Left lung (tissue), 10 donors: ENCODE measurements around the gene SEC22C. TPM values are rescaled to one million over a fixed set of nuclear protein-coding genes. Genes with fewer than 3 reads are reported as not detected.

Source experiments
- ATAC-seq: fragments of 200-7000 bp; cut with Tn5 transposase; one replicate; pipeline ENCODE4 v1.9.1; 2020; ENCODE audit warnings: moderate library complexity
- DNase-seq, 4 donors: peaks; one replicate each; pipeline ENCODE4 v3.0.0-alpha.2; 2013 to 2020
- H3K27ac ChIP-seq, 2 donors: fragments of 200-600 bp; sonication (generic) in 1 of 2; one replicate each; pipeline versions ENCODE4 v1.5.0 to v1.8.0; 2020 to 2021
- H3K27me3 ChIP-seq, 2 donors: fragments of 200-600 bp; sonication (generic) in 1 of 2; one replicate each; pipeline versions ENCODE4 v1.5.0 to v1.8.0; 2020 to 2021
- H3K36me3 ChIP-seq, 2 donors: fragments of 200-600 bp; sonication (generic) in 1 of 2; one replicate each; pipeline versions ENCODE4 v1.5.0 to v1.8.0; 2020 to 2021
- H3K4me1 ChIP-seq, 2 donors: fragments of 200-600 bp; one replicate each; pipeline ENCODE4 v1.8.0; 2021
- H3K4me3 ChIP-seq, 2 donors: fragments of 200-600 bp; sonication (generic) in 1 of 2; one replicate each; pipeline versions ENCODE4 v1.5.0 to v1.8.0; 2020 to 2021; ENCODE audit warnings: mild to moderate bottlenecking in 1 of 2
- H3K9me3 ChIP-seq, 2 donors: fragments of 200-600 bp; sonication (generic) in 1 of 2; one replicate each; pipeline versions ENCODE4 v1.5.0 to v1.8.0; 2020 to 2021
- intact Hi-C, 2 donors: fragments of 100-400 bp; cut with DNase I; formaldehyde crosslinking; loops; one replicate each; pipeline versions ENCODE4 v1.11.2 to v1.14.2; 2022
- polyA plus RNA-seq, 6 donors: library from polyadenylated mRNA; unstranded; fragments of 120-200 nt; gene quantifications; one replicate each; pipeline ENCODE4 v1.2.1, GENCODE V29; 2013; ENCODE audit not compliant: insufficient read length in 6 of 6
- total RNA-seq, 2 donors: library from RNA; stranded (reverse); fragmentation: NEBNext Ultra II Directional; extraction: Animal tissue kit (Norgen Biotek cat#: 25700); gene quantifications; one replicate each; pipeline ENCODE4 v1.2.1, GENCODE V29; 2021
- TF ChIP-seq, protein P1 (sequence below), 2 donors: fragments of 200-600 bp; sonication (generic) in 1 of 2; IDR thresholded peaks; one replicate each; pipeline versions ENCODE4 v1.5.0 to v1.8.0; 2021; ENCODE audit warnings: antibody characterized with exemption in 2 of 2
- donor health status: DM: no; HTN: yes; CAD: no.
- donor health status: DM: no; HTN: no; CAD: no.

The SEC22C gene
- total and polyA plus RNA-seq, 8 donors: 40.9 to 55.2 (median 46.1) TPM

DNA sequence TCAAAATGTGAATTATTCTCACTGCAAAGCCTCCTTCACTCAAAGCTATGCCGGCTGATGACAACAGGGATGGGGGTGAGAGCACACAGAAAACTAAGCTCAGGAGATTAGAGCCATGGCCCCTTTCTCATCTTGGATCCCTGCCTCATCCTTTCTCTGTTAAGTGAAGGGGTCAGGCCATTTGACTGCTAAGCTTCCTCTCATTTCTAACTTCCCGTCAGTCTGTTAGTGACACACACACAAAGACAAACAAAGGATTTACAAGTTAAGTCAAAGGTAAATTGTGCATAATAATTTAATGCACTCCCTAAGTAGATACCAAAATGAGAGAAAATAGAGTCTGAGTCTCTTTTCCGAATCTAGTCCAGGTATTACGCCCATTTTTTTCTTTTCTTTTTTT lies 10.0 kb upstream of the SEC22C start:
- no peak for ATAC-seq

DNA sequence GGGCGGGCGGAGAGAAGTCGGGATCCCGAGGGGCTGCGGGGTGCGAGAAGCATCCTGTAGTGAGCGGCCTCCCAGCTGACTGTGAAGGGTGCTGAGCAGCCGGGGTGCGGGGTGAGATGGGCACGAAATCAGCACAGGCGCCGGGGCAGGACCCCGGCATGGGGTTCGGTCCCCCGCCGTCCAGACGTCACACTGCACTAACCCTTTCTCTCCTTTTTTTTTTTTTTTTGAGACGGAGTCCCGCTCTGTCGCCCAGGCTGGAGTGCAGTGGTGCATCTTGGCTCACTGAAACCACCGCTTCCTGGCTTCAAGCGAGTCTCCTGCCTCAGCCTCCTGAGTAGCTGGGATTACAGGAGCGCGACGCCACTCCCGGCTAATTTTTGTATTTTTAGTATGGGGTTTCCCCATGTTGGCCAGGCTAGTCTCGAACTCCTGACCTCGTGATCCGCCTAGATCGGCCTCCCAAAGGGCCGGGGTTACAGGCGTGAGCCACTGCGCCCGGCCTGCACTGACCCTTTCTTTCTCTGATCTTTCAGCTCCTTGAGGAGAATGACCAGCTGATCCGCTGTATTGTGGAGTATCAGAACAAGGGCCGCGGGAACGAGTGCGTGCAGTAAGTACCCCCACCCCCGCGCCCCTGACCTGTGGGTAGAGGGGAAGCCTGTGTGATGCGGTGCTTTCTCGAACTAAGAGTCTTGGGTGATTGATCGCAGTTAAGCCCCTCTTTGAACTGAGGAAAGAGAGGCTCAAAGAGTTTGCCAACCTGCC lies 9.4 kb upstream of the SEC22C start:
- Histone ChIP-seq H3K36me3 (peaks cover 0 to 28% of the 10 kb centered on the region in 2 donors), H3K9me3 (no peaks in the 10 kb centered on the region), H3K4me3 (peak overlapping the region; percentile 71 to 77), H3K27me3 (no peaks in the 10 kb centered on the region), H3K4me1 (peaks cover 0 to 28% of the 10 kb centered on the region in 2 donors), H3K27ac (peak overlapping the region; percentile 71 to 87)
- intact Hi-C loops: no loop called here
- TF ChIP-seq, protein P1, sequence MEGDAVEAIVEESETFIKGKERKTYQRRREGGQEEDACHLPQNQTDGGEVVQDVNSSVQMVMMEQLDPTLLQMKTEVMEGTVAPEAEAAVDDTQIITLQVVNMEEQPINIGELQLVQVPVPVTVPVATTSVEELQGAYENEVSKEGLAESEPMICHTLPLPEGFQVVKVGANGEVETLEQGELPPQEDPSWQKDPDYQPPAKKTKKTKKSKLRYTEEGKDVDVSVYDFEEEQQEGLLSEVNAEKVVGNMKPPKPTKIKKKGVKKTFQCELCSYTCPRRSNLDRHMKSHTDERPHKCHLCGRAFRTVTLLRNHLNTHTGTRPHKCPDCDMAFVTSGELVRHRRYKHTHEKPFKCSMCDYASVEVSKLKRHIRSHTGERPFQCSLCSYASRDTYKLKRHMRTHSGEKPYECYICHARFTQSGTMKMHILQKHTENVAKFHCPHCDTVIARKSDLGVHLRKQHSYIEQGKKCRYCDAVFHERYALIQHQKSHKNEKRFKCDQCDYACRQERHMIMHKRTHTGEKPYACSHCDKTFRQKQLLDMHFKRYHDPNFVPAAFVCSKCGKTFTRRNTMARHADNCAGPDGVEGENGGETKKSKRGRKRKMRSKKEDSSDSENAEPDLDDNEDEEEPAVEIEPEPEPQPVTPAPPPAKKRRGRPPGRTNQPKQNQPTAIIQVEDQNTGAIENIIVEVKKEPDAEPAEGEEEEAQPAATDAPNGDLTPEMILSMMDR (IDR thresholded peaks at IDR 0.05): no peak
- ATAC-seq (peak; percentile 14), DNase-seq (no peak)

More for the DNA sequence above, 10.0 kb upstream of the SEC22C start:
- no peaks in the 10 kb centered on the region for H3K9me3 ChIP-seq
- peaks cover 0 to 28% of the 10 kb centered on the region in 2 donors for H3K4me1 ChIP-seq
- no peaks in the 10 kb centered on the region for H3K27me3 ChIP-seq
- no peak overlapping the region for H3K27ac ChIP-seq
- no peak for DNase-seq
- peaks cover 0 to 28% of the 10 kb centered on the region in 2 donors for H3K36me3 ChIP-seq
- H3K4me3 ChIP-seq: peak overlapping the region in 1 of 2 donors; percentile 77
- intact Hi-C loops: no loop called here
- TF ChIP-seq, protein P1 (IDR thresholded peaks at IDR 0.05): no peak

DNA sequence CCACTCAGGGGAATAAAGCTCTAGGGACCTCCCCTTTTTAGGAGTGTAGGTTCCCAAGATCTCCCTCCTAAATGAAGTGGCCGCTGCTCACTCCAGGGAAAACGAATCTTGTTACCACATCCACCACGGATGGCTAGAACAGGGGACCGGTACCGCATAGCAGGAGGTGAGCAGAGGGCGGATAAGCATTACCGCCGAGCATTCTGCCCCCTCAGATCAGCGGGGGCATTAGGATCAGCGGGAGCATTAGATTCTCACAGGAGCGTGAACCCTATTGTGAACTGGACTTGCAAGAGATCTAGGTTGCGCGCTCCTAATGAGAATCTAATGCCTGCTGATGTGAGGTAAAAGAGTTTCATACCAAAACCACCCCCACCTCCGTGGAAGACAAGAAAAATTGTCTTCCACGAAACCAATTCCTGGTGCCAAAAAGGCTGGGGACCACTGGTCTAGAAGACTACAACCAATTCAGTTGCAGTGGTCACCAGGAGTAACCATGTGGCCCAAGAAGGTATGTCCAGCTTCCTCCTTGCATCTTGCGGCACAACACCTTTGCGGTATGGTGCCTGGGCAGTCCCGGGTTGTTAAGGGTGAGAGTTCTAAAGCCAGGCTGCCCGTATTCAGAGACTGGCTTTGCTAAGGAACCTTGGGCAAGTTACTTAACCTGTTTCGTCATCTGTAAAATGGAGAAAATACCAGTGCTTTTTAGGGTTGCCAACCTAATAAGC lies 7.8 kb upstream of the SEC22C start:
- H3K9me3 ChIP-seq: no peaks in the 10 kb centered on the region
- TF ChIP-seq, protein P1 (IDR thresholded peaks at IDR 0.05): no peak
- ATAC-seq: no peak
- H3K27ac ChIP-seq: peak overlapping the region; percentile 80 to 87
- no peaks in the 10 kb centered on the region for H3K27me3 ChIP-seq
- peaks cover 0 to 28% of the 10 kb centered on the region in 2 donors for H3K4me1 ChIP-seq
- peaks cover 0 to 19% of the 10 kb centered on the region in 2 donors for H3K36me3 ChIP-seq
- intact Hi-C loops: no loop called here
- H3K4me3 ChIP-seq: peak overlapping the region; percentile 71 to 77
- DNase-seq: no peak

DNA sequence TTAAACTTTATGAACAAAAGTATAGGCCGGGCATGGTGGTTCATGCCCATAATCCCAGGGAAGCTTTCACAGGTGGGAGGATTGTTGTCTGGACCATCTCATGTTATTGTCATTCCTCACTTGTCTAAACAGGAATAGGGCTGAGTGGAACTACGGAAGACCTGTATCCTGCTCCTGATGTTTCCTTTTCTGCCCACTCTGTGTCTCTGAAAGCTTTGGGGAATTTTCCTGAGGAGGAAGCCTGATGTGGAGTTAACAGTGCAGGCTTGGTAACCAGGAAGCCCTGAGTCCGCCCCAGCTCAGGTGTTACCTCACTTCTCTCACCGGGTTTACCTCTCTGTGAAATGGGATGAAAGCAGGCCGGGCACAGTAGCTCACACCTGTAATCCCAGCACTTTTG lies 6.9 kb upstream of the SEC22C start:
- no peak for ATAC-seq
- intact Hi-C loops: no loop called here
- TF ChIP-seq, protein P1 (IDR thresholded peaks at IDR 0.05): no peak
- DNase-seq: no peak
- no peak overlapping the region for H3K4me3 ChIP-seq
- no peaks in the 10 kb centered on the region for H3K27me3 ChIP-seq
- no peaks in the 10 kb centered on the region for H3K9me3 ChIP-seq
- H3K36me3 ChIP-seq: peaks cover 0 to 11% of the 10 kb centered on the region in 2 donors
- H3K27ac ChIP-seq: no peak overlapping the region
- H3K4me1 ChIP-seq: peaks cover 0 to 28% of the 10 kb centered on the region in 2 donors

DNA sequence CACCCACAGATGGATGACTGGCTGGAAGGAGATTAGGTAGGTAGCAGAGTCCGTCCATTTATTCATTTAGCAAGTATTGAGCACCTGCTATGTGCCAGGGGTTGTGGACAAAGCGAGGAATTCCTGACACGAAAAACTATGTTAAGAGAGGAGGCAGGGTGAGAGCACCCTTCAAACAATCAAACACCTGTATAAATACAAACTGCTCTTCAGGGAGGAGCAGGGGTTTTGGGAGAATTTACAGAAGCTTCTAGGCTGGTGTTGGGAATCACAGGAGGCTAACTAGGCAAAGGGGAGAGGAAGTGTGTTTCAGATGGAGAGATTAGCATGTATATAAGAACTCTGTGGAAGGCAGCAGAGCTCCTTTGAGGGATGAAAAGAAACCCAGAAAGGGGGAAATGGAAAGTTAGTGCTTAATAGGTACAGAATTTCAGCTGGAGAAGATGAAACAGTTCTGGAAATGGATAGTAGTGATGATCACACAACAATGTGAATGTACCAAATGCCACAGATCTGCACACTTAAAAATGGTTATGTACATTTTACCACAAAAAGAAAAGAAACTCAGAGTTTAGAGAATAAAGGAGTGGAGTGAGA lies 805 bp upstream of the SEC22C start:
- no peak for ATAC-seq
- TF ChIP-seq, protein P1 (IDR thresholded peaks at IDR 0.05): no peak
- no peak for DNase-seq
- Histone ChIP-seq H3K36me3 (peaks cover 0 to 5% of the 10 kb centered on the region in 2 donors), H3K9me3 (no peaks in the 10 kb centered on the region), H3K27ac (peak overlapping the region; percentile 89 to 90), H3K4me3 (peak overlapping the region; percentile 83 to 98), H3K27me3 (no peaks in the 10 kb centered on the region), H3K4me1 (peaks cover 0 to 29% of the 10 kb centered on the region in 2 donors)
- intact Hi-C loops: no loop called here
